ENCODE measurements around the gene NEU4. TPM values are rescaled to one million over a fixed set of nuclear protein-coding genes. Genes with fewer than 3 reads are reported as not detected.

Gene NEU4
- total RNA-seq, 2 donors from 2014 or later, result 4.1 to 9.4 TPM

GRCh38 chr2:241863536-241863954 is 54.6 kb downstream of the NEU4 start:
- DNase-seq (no peak), ATAC-seq (peak; percentile 56)
- no peaks in the 10 kb centered on the region for H3K9me3 ChIP-seq (ENCODE audit: control insufficient read depth, low read length, poor library complexity, severe bottlenecking)
- peak overlapping the region; percentile 51 for H3K27ac Mint-ChIP-seq
- peaks cover 53% of the 10 kb centered on the region for H3K4me1 Mint-ChIP-seq
- peaks cover 12% of the 10 kb centered on the region for H3K36me3 Mint-ChIP-seq (ENCODE audit: low read depth)
- H3K27me3 Mint-ChIP-seq, result peaks cover 22% of the 10 kb centered on the region
- peak overlapping the region; percentile 83 for H3K4me3 Mint-ChIP-seq

DNA sequence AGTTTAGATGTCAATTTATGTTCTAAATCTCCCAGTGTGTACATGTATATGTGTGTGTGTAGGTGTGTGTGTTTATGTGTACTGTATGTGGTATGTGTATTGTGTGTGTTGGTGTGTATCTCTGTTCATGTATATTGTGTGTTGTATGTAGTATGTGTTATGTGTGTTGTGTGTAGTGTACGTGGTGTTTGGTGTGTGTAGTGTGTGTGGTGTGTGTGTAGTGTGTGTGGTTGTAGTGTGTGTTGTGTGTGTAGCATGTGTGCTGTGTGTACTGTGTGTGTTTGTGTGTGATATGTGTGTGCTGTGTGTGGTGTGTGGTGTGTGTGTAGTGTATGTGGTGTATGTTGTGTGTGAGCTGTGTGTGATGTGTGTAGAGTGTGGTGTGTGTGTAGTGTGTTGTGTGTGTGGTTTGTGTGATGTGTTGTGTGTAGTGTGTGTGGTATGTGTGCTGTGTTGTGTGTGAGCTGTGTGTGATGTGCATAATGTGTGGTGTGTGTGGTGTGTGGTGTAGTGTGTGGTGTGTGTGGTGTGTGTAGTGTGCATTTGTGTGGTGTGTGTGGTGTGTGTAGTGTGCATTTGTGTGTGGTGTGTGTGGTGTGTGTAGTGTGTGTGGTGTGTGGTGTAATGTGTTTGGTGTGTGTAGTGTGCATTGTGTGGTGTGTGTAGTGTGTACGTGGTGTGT is 55.3 kb downstream of the NEU4 start:
- no peaks in the 10 kb centered on the region for H3K9me3 ChIP-seq (ENCODE audit: control insufficient read depth, low read length, poor library complexity, severe bottlenecking)
- DNase-seq, result no peak
- peaks cover 22% of the 10 kb centered on the region for H3K27me3 Mint-ChIP-seq
- peak overlapping the region; percentile 51 for H3K27ac Mint-ChIP-seq
- no peak for ATAC-seq
- peaks cover 12% of the 10 kb centered on the region for H3K36me3 Mint-ChIP-seq (ENCODE audit: low read depth)
- peak overlapping the region; percentile 15 for H3K4me3 Mint-ChIP-seq
- peaks cover 55% of the 10 kb centered on the region for H3K4me1 Mint-ChIP-seq

DNA sequence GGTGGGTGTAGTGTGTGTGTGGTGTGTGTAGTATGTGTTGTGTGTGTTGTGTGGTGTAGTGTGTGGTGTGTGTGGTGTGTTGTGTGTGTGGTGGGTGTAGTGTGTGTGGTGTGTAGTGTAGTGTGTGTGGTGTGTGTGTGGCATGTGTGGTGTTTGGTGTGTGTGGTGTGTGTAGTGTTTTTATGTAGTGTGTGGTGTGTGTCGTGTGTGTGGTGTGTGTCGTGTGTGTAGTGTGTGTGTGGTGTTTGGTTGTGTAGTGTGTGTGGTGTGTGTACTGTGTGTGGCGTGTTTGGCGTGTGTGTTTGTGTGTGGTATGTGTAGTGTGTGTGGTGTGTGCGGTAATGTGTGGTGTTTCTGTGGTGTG is 55.8 kb downstream of the NEU4 start:
- DNase-seq (no peak), ATAC-seq (no peak)
- H3K9me3 ChIP-seq (ENCODE audit: control insufficient read depth, low read length, poor library complexity, severe bottlenecking), result no peaks in the 10 kb centered on the region
- Mint-ChIP-seq H3K27ac (peak overlapping the region; percentile 51), H3K4me3 (peak overlapping the region; percentile 15), H3K27me3 (peaks cover 22% of the 10 kb centered on the region), H3K4me1 (peaks cover 51% of the 10 kb centered on the region), H3K36me3 (ENCODE audit: low read depth) (peaks cover 12% of the 10 kb centered on the region)

- no peak overlapping the region for H3K4me3 Mint-ChIP-seq
Measured at GRCh38 chr2:241865416-241865956, 56.5 kb downstream of the NEU4 start.

DNA sequence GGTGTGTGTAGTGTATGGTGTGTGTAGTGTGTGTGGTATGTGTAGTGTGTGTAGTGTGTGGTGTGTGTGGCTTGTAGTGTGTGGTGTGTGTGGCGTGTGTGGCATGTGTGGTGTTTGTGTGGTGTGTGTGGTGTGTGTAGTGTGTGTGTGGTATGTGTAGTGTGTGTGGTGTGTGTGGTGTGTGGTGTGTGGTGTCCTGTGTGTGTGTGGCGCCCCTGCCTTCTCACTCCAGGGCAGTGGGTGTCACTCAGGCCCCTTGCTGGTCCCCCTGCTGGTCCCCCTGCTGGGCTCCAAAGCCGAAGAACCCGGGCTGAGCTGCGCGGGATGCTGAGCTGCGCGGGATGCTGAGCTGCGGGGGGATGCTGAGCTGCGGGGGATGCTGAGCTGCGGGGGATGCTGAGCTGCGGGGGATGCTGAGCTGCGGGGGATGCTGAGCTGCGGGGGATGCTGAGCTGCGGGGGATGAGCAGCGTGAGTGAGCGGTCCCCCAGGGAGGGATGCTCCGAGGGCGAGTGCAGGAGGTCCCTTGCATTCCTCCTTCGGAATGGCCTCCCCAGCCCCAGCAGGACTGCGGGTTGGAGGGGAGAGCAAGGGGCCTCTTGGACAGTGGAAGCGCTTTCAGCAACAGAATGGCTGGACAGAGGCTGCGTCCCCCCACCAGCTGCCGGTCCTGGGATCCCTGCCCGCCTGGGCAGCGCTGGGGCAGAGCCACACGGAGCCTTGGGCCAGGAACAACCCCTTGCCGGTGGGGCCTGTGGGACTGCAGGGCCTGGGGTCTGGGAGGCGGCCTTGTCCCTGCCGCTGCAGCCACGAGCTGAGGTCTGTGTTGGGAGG is 57.2 kb downstream of the NEU4 start:
- Mint-ChIP-seq H3K4me3 (no peak overlapping the region), H3K36me3 (ENCODE audit: low read depth) (peaks cover 10% of the 10 kb centered on the region), H3K27ac (no peak overlapping the region), H3K4me1 (peaks cover 43% of the 10 kb centered on the region), H3K27me3 (peaks cover 21% of the 10 kb centered on the region)
- DNase-seq (no peak), ATAC-seq (no peak)
- H3K9me3 ChIP-seq (ENCODE audit: control insufficient read depth, low read length, poor library complexity, severe bottlenecking), result no peaks in the 10 kb centered on the region

More at GRCh38 chr2:241865416-241865956, 56.5 kb downstream of the NEU4 start:
- H3K4me1 Mint-ChIP-seq, result peaks cover 48% of the 10 kb centered on the region
- peaks cover 12% of the 10 kb centered on the region for H3K36me3 Mint-ChIP-seq (ENCODE audit: low read depth)
- ATAC-seq, result no peak
- no peaks in the 10 kb centered on the region for H3K9me3 ChIP-seq (ENCODE audit: control insufficient read depth, low read length, poor library complexity, severe bottlenecking)
- no peak overlapping the region for H3K27ac Mint-ChIP-seq
- H3K27me3 Mint-ChIP-seq, result peaks cover 22% of the 10 kb centered on the region
- no peak for DNase-seq

Other genes starting within 250 kb of the NEU4 start
- gene THAP4, start 172.0 kb upstream of the NEU4 start, total RNA-seq, result 10 to 100 TPM; 28.0 to 36.9 TPM
- gene ATG4B, start 171.5 kb upstream of the NEU4 start, total RNA-seq, result 100 to 1,000 TPM; 104 to 119 TPM
- 10 to 100 TPM; 11.9 TPM for gene DTYMK, start 122.4 kb upstream of the NEU4 start, total RNA-seq
- 10 to 100 TPM; 50.2 to 60.8 TPM for gene ING5, start 107.2 kb upstream of the NEU4 start, total RNA-seq
- gene D2HGDH, start 74.6 kb upstream of the NEU4 start, total RNA-seq, result 10 to 100 TPM; 28.0 to 32.6 TPM
- 1 to 10 TPM; 2.2 to 2.4 TPM for gene GAL3ST2, start 32.4 kb upstream of the NEU4 start, total RNA-seq
- 10 to 100 TPM in 1 of 2 donors, 1 to 10 TPM in 1; 8.1 to 10.4 TPM for gene PDCD1, start 49.7 kb downstream of the NEU4 start, total RNA-seq
- gene RTP5, start 60.5 kb downstream of the NEU4 start, total RNA-seq, result under 1 TPM in 1 of 2 donors, not detected in 1; 0.12 TPM